SK-N-SH treated with all-trans-retinoic acid at 6 μM for 48 hours (cell line): ENCODE results near the gene PRKAR1B.

Source experiments
- ARNTL ChIP-seq: fragments of 450-650 bp; formaldehyde crosslinking; IDR thresholded peaks from 2 replicates; pipeline ENCODE4 v1.5.0; 2020; ENCODE audit warnings: low read depth, mild to moderate bottlenecking, moderate library complexity, borderline replicate concordance
- ESRRG ChIP-seq: fragments of 250-450 bp; sonication (Bioruptor Pico); IDR thresholded peaks from 2 replicates; pipeline ENCODE4 v1.6.1; 2021; ENCODE audit warnings: mild to moderate bottlenecking
- ISL1 ChIP-seq: fragments of 250-450 bp; sonication (Bioruptor Pico); IDR thresholded peaks from 2 replicates; pipeline ENCODE4 v2.1.2; 2022; ENCODE audit warnings: mild to moderate bottlenecking, moderate library complexity
- ZFP30 ChIP-seq: fragments of 450-650 bp; formaldehyde crosslinking; IDR thresholded peaks from 2 replicates; pipeline ENCODE4 v1.5.0; 2022; ENCODE audit warnings: mild to moderate bottlenecking, moderate library complexity
- TF ChIP-seq, protein P1 (sequence below): fragments of 250-450 bp; sonication (Bioruptor Pico); IDR thresholded peaks from 2 replicates; pipeline ENCODE4 v1.8.0; 2020; ENCODE audit warnings: mild to moderate bottlenecking, moderate library complexity, borderline replicate concordance

DNA sequence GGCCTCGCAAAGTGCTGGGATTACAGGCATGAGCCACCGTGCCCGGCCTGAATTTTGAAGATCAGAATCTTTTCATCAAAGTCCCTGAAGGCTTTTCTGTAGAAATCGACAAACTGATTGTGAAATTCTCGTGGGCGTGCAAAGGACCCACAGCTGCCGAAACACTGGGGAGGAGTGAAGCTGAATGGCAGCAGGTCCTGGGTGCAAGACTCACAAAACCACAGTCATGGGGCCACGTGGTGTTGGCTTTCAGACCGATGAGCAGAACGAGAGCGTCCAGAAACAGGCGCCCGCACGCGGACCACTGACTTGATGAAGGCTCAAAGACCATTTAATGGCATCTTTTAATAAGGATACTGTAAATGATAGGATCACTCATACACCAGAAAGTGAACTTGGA is 24.7 kb upstream of the PRKAR1B start:
- no peak for TF ChIP-seq ARNTL
- TF ChIP-seq, protein P1, sequence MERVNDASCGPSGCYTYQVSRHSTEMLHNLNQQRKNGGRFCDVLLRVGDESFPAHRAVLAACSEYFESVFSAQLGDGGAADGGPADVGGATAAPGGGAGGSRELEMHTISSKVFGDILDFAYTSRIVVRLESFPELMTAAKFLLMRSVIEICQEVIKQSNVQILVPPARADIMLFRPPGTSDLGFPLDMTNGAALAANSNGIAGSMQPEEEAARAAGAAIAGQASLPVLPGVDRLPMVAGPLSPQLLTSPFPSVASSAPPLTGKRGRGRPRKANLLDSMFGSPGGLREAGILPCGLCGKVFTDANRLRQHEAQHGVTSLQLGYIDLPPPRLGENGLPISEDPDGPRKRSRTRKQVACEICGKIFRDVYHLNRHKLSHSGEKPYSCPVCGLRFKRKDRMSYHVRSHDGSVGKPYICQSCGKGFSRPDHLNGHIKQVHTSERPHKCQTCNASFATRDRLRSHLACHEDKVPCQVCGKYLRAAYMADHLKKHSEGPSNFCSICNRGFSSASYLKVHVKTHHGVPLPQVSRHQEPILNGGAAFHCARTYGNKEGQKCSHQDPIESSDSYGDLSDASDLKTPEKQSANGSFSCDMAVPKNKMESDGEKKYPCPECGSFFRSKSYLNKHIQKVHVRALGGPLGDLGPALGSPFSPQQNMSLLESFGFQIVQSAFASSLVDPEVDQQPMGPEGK (CRISPR knock-in tag): no peak
- no peak for TF ChIP-seq ZFP30
- no peak for TF ChIP-seq ISL1 (CRISPR knock-in tag)
- TF ChIP-seq ESRRG (CRISPR knock-in tag): no peak
